ENCODE measurements around the gene HRG. TPM values are rescaled to one million over a fixed set of nuclear protein-coding genes. Genes with fewer than 3 reads are reported as not detected.

Gene HRG
- not detected in 2 replicates for total RNA-seq
- long read RNA-seq: 0 reads

GRCh38 chr3:186665625-186666188 lies at the start of gene HRG:
Gene HRG (plus strand): TSS chr3:186666014. CDS start chr3:186666032, 18 bp downstream.
- Mint-ChIP-seq H3K27ac (ENCODE audit: unreplicated experiment) (no peak within 1 kb of the TSS), H3K9me3 (ENCODE audit: unreplicated experiment) (no peaks in the 10 kb centered on the region), H3K4me1 (ENCODE audit: unreplicated experiment) (no peaks in the 10 kb centered on the region), H3K4me3 (ENCODE audit: unreplicated experiment) (no peak within 1 kb of the TSS), H3K36me3 (ENCODE audit: unreplicated experiment) (no peaks in the 10 kb centered on the region), H3K27me3 (ENCODE audit: unreplicated experiment) (peaks cover 34% of the 10 kb centered on the region)
- TF ChIP-seq CTCF (IDR thresholded peaks at IDR 0.05): no peak
- no peak for DNase-seq (ENCODE audit: extremely low spot score, unreplicated experiment)

DNA sequence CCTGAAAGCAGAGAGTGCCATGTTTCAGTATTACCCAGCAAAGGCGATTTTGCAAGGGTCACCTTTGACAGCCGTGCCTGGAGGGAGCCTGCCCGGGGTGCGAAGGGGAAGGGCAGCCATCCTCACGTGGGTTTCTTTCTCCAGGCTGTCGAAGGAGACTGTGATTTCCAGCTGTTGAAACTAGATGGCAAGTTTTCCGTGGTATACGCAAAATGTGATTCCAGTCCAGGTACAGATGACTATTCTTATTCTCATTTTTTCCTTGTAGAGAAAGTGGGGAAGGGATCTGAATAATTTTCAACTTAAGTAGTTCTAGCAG lies 49.6 kb upstream of the HRG start:
- peaks cover 31% of the 10 kb centered on the region for H3K27me3 Mint-ChIP-seq (ENCODE audit: unreplicated experiment)
- DNase-seq (ENCODE audit: extremely low spot score, unreplicated experiment): no peak

DNA sequence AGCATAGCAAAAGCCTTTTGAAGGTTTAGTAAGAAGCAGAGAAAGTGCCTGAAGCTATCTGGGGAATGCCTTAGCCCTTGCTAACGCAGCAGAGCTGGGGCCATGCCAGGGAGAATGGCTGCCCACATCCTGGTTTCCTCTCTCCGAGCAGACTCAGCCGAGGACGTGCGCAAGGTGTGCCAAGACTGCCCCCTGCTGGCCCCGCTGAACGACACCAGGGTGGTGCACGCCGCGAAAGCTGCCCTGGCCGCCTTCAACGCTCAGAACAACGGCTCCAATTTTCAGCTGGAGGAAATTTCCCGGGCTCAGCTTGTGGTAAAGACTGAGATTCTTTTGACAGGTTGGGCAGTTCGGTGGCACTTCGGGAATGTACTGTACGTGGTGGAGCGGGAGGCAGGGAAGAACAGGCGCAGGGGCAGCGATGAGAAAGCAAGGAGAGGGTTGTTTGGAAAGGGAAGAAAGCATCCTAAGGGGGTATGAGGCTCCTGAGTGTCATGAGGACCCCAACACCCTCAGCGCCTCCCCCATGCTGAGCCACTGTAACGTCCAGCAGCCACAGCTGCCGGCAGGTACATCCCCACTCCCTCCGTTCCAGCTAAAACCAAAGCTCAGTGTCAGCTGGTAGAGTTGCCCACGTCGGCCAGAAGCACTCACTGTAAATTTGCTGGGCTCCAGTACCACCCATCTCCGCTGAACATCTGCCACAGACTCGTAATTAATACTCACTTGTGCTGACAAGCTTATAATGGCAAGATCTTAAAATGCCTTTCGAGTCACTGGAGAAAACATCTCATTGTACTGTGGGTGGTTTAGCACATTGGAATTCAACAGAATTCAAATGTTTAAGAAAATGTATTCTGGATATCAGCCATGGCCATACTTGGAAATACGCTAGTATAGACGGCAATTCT lies 48.5 kb upstream of the HRG start:
- Mint-ChIP-seq H3K4me1 (ENCODE audit: unreplicated experiment) (peaks cover 20% of the 10 kb centered on the region), H3K27me3 (ENCODE audit: unreplicated experiment) (peaks cover 28% of the 10 kb centered on the region)

More for the DNA sequence above, 49.6 kb upstream of the HRG start:
- no peak overlapping the region for H3K27ac Mint-ChIP-seq (ENCODE audit: unreplicated experiment)
- no peaks in the 10 kb centered on the region for H3K36me3 Mint-ChIP-seq (ENCODE audit: unreplicated experiment)
- TF ChIP-seq CTCF (IDR thresholded peaks at IDR 0.05): no peak
- peaks cover 20% of the 10 kb centered on the region for H3K4me1 Mint-ChIP-seq (ENCODE audit: unreplicated experiment)
- H3K4me3 Mint-ChIP-seq (ENCODE audit: unreplicated experiment): no peak overlapping the region
- no peaks in the 10 kb centered on the region for H3K9me3 Mint-ChIP-seq (ENCODE audit: unreplicated experiment)

DNA sequence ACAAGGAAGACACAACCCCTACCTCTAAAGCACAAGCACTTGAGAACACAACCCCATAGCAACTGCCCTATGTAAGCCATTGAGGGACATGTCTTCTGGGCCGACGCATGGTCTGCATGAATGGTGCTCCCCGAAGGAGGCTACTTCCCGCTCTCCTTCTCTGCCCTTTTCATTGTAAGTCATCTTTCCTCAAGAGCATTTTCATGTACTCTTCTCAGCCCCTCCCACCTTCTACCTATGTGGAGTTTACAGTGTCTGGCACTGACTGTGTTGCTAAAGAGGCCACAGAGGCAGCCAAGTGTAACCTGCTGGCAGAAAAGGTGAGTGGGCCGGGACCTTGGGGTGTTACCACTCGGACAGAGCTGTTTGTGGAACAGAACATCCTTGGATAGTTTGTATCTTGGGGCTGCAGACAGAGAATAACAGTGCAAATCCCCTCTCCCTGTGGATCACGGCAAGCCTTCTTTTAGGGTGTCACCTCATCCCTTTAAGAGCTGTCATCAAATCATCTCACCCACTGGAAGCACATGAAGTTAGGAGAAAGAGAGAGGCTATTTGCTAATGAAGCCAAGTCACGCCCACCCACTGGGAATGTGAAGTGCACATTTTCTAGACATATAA lies 47.4 kb upstream of the HRG start:
- Mint-ChIP-seq H3K27me3 (ENCODE audit: unreplicated experiment) (peaks cover 27% of the 10 kb centered on the region), H3K4me1 (ENCODE audit: unreplicated experiment) (peaks cover 17% of the 10 kb centered on the region)
- TF ChIP-seq CTCF (IDR thresholded peaks at IDR 0.05): no peak

More for the DNA sequence above, 48.5 kb upstream of the HRG start:
- no peaks in the 10 kb centered on the region for H3K9me3 Mint-ChIP-seq (ENCODE audit: unreplicated experiment)
- H3K36me3 Mint-ChIP-seq (ENCODE audit: unreplicated experiment): no peaks in the 10 kb centered on the region
- DNase-seq (ENCODE audit: extremely low spot score, unreplicated experiment): peak; percentile 92
- no peak overlapping the region for H3K27ac Mint-ChIP-seq (ENCODE audit: unreplicated experiment)
- TF ChIP-seq CTCF (IDR thresholded peaks at IDR 0.05): peak; percentile 92
- H3K4me3 Mint-ChIP-seq (ENCODE audit: unreplicated experiment): peak overlapping the region; percentile 56

GRCh38 chr3:186619787-186620212 lies 46.0 kb upstream of the HRG start:
- TF ChIP-seq CTCF (IDR thresholded peaks at IDR 0.05): no peak
- peaks cover 27% of the 10 kb centered on the region for H3K27me3 Mint-ChIP-seq (ENCODE audit: unreplicated experiment)
- H3K27ac Mint-ChIP-seq (ENCODE audit: unreplicated experiment): no peak overlapping the region
- no peaks in the 10 kb centered on the region for H3K36me3 Mint-ChIP-seq (ENCODE audit: unreplicated experiment)
- H3K4me3 Mint-ChIP-seq (ENCODE audit: unreplicated experiment): no peak overlapping the region
- peaks cover 9% of the 10 kb centered on the region for H3K4me1 Mint-ChIP-seq (ENCODE audit: unreplicated experiment)
- H3K9me3 Mint-ChIP-seq (ENCODE audit: unreplicated experiment): no peaks in the 10 kb centered on the region
- DNase-seq (ENCODE audit: extremely low spot score, unreplicated experiment): no peak

More for the DNA sequence above, 47.4 kb upstream of the HRG start:
- DNase-seq (ENCODE audit: extremely low spot score, unreplicated experiment): no peak
- H3K9me3 Mint-ChIP-seq (ENCODE audit: unreplicated experiment): no peaks in the 10 kb centered on the region
- no peak overlapping the region for H3K27ac Mint-ChIP-seq (ENCODE audit: unreplicated experiment)
- no peak overlapping the region for H3K4me3 Mint-ChIP-seq (ENCODE audit: unreplicated experiment)
- no peaks in the 10 kb centered on the region for H3K36me3 Mint-ChIP-seq (ENCODE audit: unreplicated experiment)
